Activated CD4-positive, alpha-beta T cell treated with anti-CD3 and anti-CD28 coated beads for 1 hour (primary cell): Measurements from ENCODE around the gene PCBP3.

Experiments used
- DNase-seq: peaks from one replicate; pipeline ENCODE4 v3.0.0-alpha.2; 2020

PCBP3 gene

DNA sequence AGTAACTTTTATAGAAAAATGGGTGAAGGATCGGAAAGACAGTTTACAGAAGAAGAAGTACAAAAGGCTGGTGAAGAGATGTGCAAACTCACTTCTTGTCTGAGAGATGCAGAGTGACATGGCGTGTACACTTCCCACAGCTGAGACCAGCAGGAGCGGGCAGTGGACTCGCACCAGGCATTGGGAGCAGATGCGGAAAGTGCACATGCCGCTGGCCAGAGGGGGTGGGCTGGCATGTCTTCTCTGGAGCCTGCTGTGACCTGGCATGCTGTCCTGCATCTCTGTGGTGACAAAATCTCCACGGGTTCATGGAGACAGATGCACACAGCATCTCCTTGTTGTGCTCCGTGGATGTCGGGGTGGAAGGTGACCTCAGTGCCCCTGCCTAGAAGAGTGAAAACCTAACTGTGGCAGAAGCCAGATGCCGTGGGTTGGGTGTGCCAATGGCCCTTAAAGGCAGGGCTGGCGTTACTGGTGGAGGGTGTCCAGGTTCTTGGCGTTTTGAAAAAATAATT is 209.4 kb downstream of the PCBP3 start:
- no peak for DNase-seq

DNA sequence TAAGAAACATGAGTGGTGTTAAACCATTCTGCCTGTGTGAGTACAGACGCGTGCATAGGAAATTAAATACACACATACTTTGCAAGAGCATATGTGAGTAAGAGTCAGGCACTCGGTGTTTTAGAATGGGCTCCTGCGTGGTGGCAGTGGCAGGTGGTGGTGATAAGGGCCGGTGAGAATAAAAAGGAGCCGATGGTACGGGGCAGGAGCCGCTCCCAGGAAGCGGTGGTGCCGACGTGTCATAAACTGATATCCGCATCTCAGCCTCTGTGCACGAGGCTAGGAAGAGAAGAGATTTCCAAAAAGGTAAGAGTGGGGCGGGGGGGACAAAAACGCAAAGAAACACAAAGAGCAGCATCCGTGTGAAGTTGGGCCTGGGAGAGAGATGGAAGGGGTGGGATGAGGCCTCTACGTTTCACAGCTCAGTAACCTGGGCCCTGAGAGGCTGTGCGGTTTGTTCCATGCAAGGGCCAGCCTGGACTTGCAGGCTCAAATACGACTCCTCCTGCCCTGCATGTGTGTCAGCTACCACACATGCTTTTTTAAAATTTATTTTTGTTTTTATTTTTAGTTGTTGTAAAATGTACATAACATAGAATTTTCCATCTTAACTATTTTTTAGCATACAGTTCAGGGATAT is 210.3 kb downstream of the PCBP3 start:
- no peak for DNase-seq

- DNase-seq = no peak
Observed at GRCh38 chr21:45854690-45855247, 211.2 kb downstream of the PCBP3 start.

DNA sequence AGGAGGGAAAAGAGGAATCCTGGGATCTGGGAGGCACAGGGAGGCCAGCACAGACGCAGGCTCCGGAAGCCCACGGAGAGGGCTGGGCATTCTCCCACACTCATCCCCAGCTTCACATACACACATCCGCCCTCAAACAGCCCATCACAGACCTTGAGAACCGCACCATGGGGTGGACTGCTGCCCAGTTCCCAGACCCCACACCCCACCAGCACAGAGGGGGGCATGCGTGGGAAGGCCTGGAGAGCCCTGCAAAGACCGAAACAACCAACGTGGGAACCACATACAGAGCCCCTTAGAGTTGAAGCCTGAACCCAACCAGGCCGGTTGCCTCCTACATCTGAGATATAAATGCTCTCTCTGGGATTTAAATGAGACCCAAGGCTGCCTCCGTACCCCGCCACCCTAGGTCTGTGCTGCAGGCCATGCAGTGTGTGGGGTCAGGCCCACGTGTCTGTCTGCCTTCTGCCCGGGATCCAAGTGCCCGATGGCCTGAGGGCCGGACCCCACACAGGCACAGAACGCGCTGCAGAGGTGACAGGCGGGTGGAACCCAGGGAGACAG is 211.8 kb downstream of the PCBP3 start:
- DNase-seq = no peak

DNA sequence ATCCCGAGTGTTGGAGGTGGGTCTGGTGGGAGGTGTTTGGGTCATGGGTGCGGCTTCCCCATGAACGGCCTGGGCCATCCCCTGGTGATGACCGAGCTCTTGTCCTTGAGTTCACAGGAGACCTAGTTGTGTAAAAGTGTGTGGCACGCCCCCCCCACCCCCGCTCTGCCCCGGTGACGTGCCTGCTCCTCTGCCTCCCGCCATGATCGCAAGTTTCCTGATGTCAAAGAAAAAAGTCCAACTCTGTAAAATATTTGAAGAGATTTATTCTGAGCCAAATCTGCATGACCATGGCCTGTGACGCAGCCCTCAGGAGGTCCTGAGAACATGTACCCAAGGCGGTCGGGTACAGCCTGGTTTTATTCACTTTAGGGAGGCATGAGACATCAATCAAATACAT is 212.9 kb downstream of the PCBP3 start:
- no peak for DNase-seq

GRCh38 chr21:45856906-45857305 is 213.4 kb downstream of the PCBP3 start:
- no peak for DNase-seq

DNA sequence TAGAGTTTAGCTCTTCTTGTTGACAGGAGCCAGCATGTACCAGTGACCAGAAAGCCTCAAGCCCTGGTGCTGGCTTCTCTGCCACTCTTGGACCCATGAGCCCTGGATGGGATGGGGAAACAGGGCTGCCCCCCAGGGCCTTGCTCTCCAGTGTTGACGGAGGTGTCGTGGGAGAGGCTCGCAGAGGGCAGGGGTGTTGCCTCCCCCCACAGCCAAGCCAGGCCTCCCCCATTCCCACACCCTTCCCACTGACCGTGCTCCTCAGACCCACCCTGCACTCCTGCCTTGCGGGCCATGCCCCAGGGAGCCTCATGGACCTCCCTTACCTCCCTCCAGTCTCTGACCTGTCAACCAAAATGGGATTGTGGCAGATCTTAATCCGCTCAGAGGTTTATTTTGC is 214.2 kb downstream of the PCBP3 start:
- no peak for DNase-seq

DNA sequence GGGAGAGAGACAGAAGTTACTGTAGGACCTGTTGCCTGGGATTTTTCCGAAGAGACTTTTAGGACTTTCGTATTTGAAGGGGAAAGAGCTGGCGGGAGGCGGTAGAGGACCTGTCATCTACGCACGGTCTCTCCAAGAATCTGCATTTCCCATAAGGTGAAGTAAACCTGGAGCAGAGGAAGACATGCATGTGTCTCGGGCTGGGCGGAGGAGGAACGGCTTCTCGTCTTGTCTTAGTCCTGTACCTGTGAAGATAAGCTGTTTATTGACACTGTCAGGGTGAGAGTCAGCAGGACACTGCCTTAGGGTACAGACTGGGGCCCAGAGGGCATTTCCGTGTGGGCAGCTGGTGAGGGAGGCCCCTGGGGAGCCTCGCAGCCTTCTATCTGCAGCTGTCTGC is 214.7 kb downstream of the PCBP3 start:
- no peak for DNase-seq

- DNase-seq = no peak
Observed at GRCh38 chr21:45859041-45859761, 215.7 kb downstream of the PCBP3 start.

DNA sequence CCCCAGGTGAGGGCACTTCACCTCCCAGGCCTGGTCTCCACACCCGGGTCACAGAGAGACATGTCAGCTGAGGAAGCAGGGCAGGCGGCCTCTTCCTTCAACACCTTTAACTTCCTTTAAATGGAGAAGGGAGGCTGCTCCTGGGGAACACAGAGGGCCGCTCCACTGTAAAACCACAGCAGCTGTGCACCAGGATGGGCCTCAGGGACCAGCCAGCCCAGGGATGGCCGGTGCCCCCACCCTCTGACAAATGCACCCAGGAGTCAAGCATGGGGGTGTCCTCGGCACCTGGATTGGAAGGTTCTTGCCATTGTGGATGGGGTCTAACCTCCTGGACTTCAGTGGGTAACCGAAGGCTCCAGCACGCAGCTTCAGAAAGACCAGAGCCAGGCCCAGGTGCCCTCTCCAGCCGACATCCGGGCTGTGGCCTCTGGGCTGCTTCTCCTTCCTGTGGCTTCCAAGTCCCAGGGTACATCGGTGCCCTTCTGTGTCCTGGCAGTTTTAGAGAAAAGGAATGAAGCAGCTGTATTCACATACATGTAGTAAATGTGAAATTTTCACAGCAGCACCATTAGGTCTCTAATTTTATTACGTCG is 216.3 kb downstream of the PCBP3 start:
- no peak for DNase-seq

DNA sequence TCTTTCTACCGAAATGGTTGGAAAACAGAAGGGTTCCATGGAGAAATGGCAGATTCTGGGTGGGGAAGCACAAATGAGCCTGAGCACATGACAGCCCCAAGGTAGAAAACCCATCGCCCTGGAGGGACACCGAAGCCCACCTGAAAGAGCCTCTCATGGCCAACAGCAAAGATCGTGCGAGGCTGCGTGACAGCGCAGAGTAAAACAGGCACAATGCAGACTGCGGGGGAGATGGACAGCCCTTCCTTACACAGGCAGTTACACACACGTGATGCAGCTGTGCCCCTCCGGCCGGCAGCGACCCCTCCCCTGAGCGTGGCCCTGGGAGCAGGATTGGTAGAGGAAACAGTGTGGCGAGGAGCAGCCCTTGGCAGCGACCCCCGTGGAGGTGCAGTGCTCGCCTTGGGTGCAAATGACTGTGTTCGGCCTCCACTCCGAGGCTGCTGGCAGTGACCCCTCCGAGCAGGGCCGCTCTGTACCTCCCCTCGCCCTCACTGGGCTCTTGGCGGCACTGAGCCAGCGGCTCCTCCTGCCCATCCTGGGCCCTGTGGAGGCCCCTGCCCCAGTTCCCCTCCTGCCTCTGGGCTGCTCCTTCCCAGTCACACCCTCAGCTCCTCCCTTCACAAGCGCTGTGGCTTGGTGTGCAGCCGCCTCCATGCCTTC is 217.1 kb downstream of the PCBP3 start:
- DNase-seq = no peak

DNA sequence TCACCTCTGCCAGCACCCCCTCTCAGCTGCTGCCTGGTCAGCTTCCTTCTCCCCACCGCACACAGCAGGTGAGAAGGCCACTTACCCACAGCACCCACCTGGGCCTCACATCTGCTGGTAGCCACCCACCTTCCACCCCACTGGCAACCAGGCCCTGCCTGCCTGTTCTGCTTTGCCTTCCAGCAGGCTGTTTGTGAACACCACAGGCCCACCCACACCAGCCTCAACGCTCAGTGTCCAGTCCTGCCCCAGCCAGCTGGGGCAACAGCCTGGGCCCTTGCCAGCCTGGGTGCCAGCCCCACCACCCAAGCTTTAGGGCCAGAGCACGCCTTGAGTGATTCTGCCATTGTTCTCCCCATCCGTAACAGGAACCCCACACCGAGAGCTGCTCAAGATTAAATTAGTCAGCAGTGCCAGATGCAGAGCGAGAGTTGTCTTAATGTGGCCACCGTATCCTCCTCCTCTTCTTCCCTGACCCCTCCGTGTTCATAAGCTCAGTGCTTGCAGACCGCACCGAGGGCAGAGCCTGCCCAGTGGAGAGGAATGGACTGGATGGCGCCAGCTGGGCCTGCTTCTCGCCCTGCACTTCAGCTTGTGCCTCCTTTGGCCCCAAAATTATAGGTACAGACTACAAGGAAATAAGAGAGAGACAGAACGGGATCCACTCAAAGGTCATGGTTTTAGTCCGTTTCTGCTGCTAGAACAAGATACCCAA is 217.8 kb downstream of the PCBP3 start:
- DNase-seq = no peak

- DNase-seq = no peak
Observed at GRCh38 chr21:45862543-45863207, 219.2 kb downstream of the PCBP3 start.

- DNase-seq = no peak
Observed at GRCh38 chr21:45863267-45863666, 219.7 kb downstream of the PCBP3 start.

GRCh38 chr21:45863751-45864150 is 220.2 kb downstream of the PCBP3 start:
- no peak for DNase-seq

DNA sequence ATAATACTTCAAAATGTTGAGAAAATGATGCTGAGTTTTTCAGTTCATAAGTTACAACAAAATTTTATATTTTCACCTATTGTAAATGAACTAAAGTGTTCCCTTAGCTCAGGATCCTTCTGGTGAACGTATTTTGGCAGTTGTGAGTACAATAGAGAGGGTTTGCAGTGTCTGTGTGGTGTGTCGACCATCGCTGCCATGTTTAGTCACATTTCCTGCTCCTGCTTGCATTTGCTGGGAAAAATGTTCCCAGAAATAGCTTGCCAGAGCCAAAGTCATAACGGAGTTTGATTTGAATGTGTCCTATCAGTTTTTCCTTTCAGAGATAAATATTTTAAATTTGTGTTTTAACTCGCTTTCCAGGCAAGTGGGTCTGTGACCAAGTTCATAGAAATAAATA is 220.9 kb downstream of the PCBP3 start:
- no peak for DNase-seq

- no peak for DNase-seq
Observed at GRCh38 chr21:45865106-45865835, 221.7 kb downstream of the PCBP3 start.

GRCh38 chr21:45866551-45866950 is 223.0 kb downstream of the PCBP3 start:
- DNase-seq = no peak

GRCh38 chr21:45867041-45867666 is 223.6 kb downstream of the PCBP3 start:
- DNase-seq = no peak

DNA sequence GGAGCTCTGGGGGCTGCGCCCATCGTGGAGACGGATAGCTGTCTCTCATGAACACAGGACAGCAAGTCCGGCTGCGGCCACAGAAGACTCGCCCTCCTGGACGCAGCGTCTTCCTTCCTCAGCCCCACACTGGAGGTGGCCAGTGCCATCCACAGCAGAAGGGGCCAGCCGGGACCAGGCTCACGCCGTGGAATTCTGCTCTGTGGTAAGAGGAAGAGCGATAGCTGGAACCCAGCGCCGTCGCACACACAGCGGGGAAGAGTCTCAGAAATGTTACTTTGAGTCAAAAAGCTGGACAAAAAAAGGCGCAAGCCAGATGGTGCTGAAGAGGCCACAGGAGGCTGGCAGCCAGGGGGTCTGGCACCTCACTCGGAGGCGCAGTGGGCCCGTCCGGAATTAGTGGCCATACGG is 224.2 kb downstream of the PCBP3 start:
- DNase-seq = no peak

DNA sequence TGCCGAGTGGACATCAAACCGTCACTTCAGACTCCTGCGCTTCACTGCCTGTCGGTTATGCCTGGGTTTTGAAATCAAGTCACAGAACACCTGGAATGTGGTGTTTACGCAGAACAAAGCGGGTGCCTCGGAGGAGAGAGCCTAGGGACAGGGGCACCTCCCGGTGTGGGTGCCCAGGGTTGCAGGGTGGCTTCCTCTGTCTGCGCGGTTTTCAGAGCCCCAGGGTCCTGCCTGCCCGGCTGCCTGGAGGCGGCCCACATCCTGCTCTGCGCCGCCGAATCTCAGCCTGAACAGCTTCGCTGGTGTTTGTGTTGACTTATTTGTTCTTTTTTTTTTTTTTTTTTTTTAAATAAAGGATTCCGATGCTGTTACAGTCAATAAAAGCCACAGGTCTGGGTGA is 224.6 kb downstream of the PCBP3 start:
- DNase-seq = no peak
